GM11168 (cell line): ENCODE results near the gene R3HDM4.

Experiments used
- in situ Hi-C: fragments of 300-500 bp; cut with MboI; formaldehyde crosslinking; loops from one replicate; pipeline ENCODE4 v1.12.0; 2022; ENCODE audit warnings: low sequenced_read_pairs; ENCODE audit not compliant: unreplicated experiment

R3HDM4 gene

GRCh38 chr19:947707-948539 lies 34.9 kb upstream of the R3HDM4 start:
- in situ Hi-C loops = no loop called here

- in situ Hi-C loops = no loop called here
Observed at GRCh38 chr19:947090-947706, 34.2 kb upstream of the R3HDM4 start.

- in situ Hi-C loops = no loop called here
Observed at GRCh38 chr19:945401-946252, 32.6 kb upstream of the R3HDM4 start.

GRCh38 chr19:944663-945241 lies 31.7 kb upstream of the R3HDM4 start:
- in situ Hi-C loops = no loop called here

- in situ Hi-C loops = no loop called here
Observed at GRCh38 chr19:944171-944567, 31.1 kb upstream of the R3HDM4 start.

GRCh38 chr19:943551-944170 lies 30.6 kb upstream of the R3HDM4 start:
- in situ Hi-C loops = no loop called here

GRCh38 chr19:942133-942645 lies 29.2 kb upstream of the R3HDM4 start:
- in situ Hi-C loops = no loop called here

- in situ Hi-C loops = no loop called here
Observed at GRCh38 chr19:941292-942132, 28.5 kb upstream of the R3HDM4 start.

- in situ Hi-C loops = no loop called here
Observed at GRCh38 chr19:940591-941291, 27.7 kb upstream of the R3HDM4 start.

- in situ Hi-C loops = no loop called here
Observed at GRCh38 chr19:939922-940321, 26.9 kb upstream of the R3HDM4 start.

GRCh38 chr19:939439-939838 lies 26.4 kb upstream of the R3HDM4 start:
- in situ Hi-C loops = no loop called here

- in situ Hi-C loops = no loop called here
Observed at GRCh38 chr19:938233-938923, 25.4 kb upstream of the R3HDM4 start.

GRCh38 chr19:937259-937694 lies 24.3 kb upstream of the R3HDM4 start:
- in situ Hi-C loops = no loop called here

- in situ Hi-C loops = no loop called here
Observed at GRCh38 chr19:936175-936546, 23.1 kb upstream of the R3HDM4 start.

- in situ Hi-C loops = no loop called here
Observed at GRCh38 chr19:934865-935479, 22.0 kb upstream of the R3HDM4 start.

GRCh38 chr19:934197-934840 lies 21.3 kb upstream of the R3HDM4 start:
- in situ Hi-C loops = no loop called here

GRCh38 chr19:933553-933882 lies 20.5 kb upstream of the R3HDM4 start:
- in situ Hi-C loops = no loop called here
